Ovary (tissue), 9 donors: ENCODE results near the gene BATF. TPM values are rescaled to one million over a fixed set of nuclear protein-coding genes. Genes with fewer than 3 reads are reported as not detected.

Source experiments
- DNase-seq, 5 donors: peaks; one replicate each; pipeline ENCODE4 v3.0.0-alpha.2; 2019 to 2020
- H3K27ac ChIP-seq, 2 donors: fragments of 200-600 bp; one replicate each; pipeline versions ENCODE4 v1.5.1 to v1.8.0; 2019 to 2022
- H3K27me3 ChIP-seq: fragments of 200-600 bp; one replicate; pipeline ENCODE4 v1.8.0; 2022
- H3K36me3 ChIP-seq: fragments of 200-600 bp; sonication (generic); one replicate; pipeline ENCODE4 v1.5.1; 2019
- H3K4me1 ChIP-seq: one replicate; pipeline ENCODE4 v1.8.1; 2013; ENCODE audit warnings: mild to moderate bottlenecking, moderate library complexity; ENCODE audit not compliant: insufficient read depth
- H3K4me3 ChIP-seq: fragments of 200-600 bp; sonication (generic); one replicate; pipeline ENCODE4 v1.5.1; 2017
- H3K9me3 ChIP-seq, 2 donors: fragments of 200-600 bp in 1 of 2; sonication (generic) in 1 of 2; one replicate each; pipeline versions ENCODE4 v1.5.1 to v1.8.1; 2013 to 2019; ENCODE audit warnings: mild to moderate bottlenecking in 1 of 2, moderate library complexity in 1 of 2
- EP300 ChIP-seq: sonication (generic); formaldehyde crosslinking; IDR thresholded peaks from one replicate; pipeline ENCODE4 v1.6.1; 2017; ENCODE audit warnings: antibody characterized with exemption
- POLR2A ChIP-seq: fragments of 450-650 bp; IDR thresholded peaks from one replicate; pipeline ENCODE4 v1.6.1; 2017; ENCODE audit warnings: antibody characterized with exemption, mild to moderate bottlenecking, moderate library complexity
- WGBS, 3 donors: extraction: QIAGEN DNeasy Blood & Tissue Kit in 1 of 3; methylation state at CpG; one replicate each; pipeline versions ENCODE4 v1.1.5 to v1.1.7; 2013 to 2017; 5-methylcytosine and 5-hydroxymethylcytosine counted together
- intact Hi-C, 4 donors: fragments of 100-400 bp; cut with DNase I; formaldehyde crosslinking; loops; one replicate each; pipeline versions ENCODE4 v1.11.0 to v1.15.1; 2022 to 2023
- polyA plus RNA-seq, 2 donors: library from polyadenylated mRNA; stranded (reverse); fragments of 200-250 nt in 1 of 2; fragments of 350-450 nt in 1 of 2; fragmentation: Illumina TruSeq in 1 of 2; extraction: RNeasy Lipid Tissue Mini Kit (QIAGEN cat#74804) in 1 of 2; gene quantifications; one replicate each; pipeline ENCODE4 v1.2.3, GENCODE V29; 2013 to 2014
- total RNA-seq, 7 donors: library from RNA; depleted of rRNA in 2 of 7; stranded (reverse); fragments of >200 nt in 2 of 7; fragmentation: NEBNext Ultra II Directional in 3 of 7; extraction: Animal tissue kit (Norgen Biotek cat#: 25700) in 3 of 7; gene quantifications; one replicate each; pipeline versions ENCODE4 v1.1.0 to v1.2.4, GENCODE V29; 2016 to 2023
- TF ChIP-seq, protein P1 (sequence below), 3 donors: fragments of 450-650 bp in 2 of 3; fragments of 200-600 bp in 1 of 3; IDR thresholded peaks; one replicate each; pipeline versions ENCODE4 v1.5.1 to v1.8.0; 2016 to 2022; ENCODE audit warnings: antibody characterized with exemption in 3 of 3, mild to moderate bottlenecking in 1 of 3
- donor health status: DM: no; HTN: no; CAD: no; lungs with moderate emphysema.
- donor health status: DM: no; HTN: no; CAD: no.
- donor health status: Bipolar disorder and iron deficiency.
- donor health status: DM: yes; HTN: yes; CAD: no.
- donor health status: DM: no; HTN: no; CAD: no.
- donor health status: DM: yes; HTN: yes; CAD: no.

Gene BATF
- total and polyA plus RNA-seq, 9 donors: 0.45 to 1.7 (median 0.69) TPM

DNA sequence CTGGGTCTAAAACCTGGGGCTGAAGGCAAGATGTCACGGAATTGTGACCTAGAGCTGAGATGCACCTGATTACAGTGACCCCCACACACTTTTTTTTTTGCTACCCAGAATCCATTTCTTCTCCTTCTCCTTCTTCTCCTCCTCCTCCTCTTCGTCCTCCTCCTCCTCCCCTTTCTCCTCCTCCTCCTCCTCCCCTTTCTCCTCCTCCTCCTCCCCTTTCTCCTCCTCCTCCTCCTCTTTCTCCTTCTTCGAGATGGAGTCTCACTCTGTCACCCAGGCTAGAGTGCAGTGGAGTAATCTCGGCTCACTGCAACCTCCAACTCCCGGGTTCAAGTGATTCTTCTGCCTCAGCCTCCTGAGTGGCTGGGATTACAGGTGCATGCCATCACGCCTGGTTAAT lies 36.8 kb downstream of the BATF start:
- DNase-seq: no peak
- 80 to 82% (median 80%) methylated on average over 6 of the region's 6 CpGs for WGBS, 3 donors
- TF ChIP-seq POLR2A: no peak
- TF ChIP-seq, protein P1, sequence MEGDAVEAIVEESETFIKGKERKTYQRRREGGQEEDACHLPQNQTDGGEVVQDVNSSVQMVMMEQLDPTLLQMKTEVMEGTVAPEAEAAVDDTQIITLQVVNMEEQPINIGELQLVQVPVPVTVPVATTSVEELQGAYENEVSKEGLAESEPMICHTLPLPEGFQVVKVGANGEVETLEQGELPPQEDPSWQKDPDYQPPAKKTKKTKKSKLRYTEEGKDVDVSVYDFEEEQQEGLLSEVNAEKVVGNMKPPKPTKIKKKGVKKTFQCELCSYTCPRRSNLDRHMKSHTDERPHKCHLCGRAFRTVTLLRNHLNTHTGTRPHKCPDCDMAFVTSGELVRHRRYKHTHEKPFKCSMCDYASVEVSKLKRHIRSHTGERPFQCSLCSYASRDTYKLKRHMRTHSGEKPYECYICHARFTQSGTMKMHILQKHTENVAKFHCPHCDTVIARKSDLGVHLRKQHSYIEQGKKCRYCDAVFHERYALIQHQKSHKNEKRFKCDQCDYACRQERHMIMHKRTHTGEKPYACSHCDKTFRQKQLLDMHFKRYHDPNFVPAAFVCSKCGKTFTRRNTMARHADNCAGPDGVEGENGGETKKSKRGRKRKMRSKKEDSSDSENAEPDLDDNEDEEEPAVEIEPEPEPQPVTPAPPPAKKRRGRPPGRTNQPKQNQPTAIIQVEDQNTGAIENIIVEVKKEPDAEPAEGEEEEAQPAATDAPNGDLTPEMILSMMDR (IDR thresholded peaks at IDR 0.05): no peak
- no peak for TF ChIP-seq EP300
- Histone ChIP-seq H3K27me3 (no peaks in the 10 kb centered on the region), H3K4me1 (no peaks in the 10 kb centered on the region), H3K36me3 (no peaks in the 10 kb centered on the region), H3K4me3 (no peak overlapping the region), H3K27ac (no peak overlapping the region), H3K9me3 (no peaks in the 10 kb centered on the region)
- intact Hi-C loops: no loop called here

- no peak overlapping the region for H3K27ac ChIP-seq
- no peaks in the 10 kb centered on the region for H3K27me3 ChIP-seq
- TF ChIP-seq, protein P1 (IDR thresholded peaks at IDR 0.05): no peak
- no peak for TF ChIP-seq EP300
- TF ChIP-seq POLR2A: no peak
- H3K9me3 ChIP-seq: no peaks in the 10 kb centered on the region
- no peak overlapping the region for H3K4me3 ChIP-seq
- H3K36me3 ChIP-seq: no peaks in the 10 kb centered on the region
- DNase-seq: no peak
- intact Hi-C loops: no loop called here
- 89 to 94% (median 90%) methylated on average over 6 of the region's 6 CpGs for WGBS, 3 donors
- no peaks in the 10 kb centered on the region for H3K4me1 ChIP-seq
Measured at GRCh38 chr14:75559451-75560222, 37.4 kb downstream of the BATF start.

- intact Hi-C loops: no loop called here
- no peaks in the 10 kb centered on the region for H3K4me1 ChIP-seq
- no peak overlapping the region for H3K27ac ChIP-seq
- no peak overlapping the region for H3K4me3 ChIP-seq
- TF ChIP-seq, protein P1 (IDR thresholded peaks at IDR 0.05): peak in 2 of 3 donors; percentile 34 to 51
- TF ChIP-seq EP300: no peak
- peak; percentile 37 to 68 (median 49) for DNase-seq
- no peaks in the 10 kb centered on the region for H3K27me3 ChIP-seq
- H3K36me3 ChIP-seq: no peaks in the 10 kb centered on the region
- H3K9me3 ChIP-seq: no peaks in the 10 kb centered on the region
- whole genome bisulfite sequencing, 3 donors: 0 to 2% (median 1%) methylated on average over 6 of the region's 6 CpGs
Measured at GRCh38 chr14:75561013-75561432, 38.8 kb downstream of the BATF start.

DNA sequence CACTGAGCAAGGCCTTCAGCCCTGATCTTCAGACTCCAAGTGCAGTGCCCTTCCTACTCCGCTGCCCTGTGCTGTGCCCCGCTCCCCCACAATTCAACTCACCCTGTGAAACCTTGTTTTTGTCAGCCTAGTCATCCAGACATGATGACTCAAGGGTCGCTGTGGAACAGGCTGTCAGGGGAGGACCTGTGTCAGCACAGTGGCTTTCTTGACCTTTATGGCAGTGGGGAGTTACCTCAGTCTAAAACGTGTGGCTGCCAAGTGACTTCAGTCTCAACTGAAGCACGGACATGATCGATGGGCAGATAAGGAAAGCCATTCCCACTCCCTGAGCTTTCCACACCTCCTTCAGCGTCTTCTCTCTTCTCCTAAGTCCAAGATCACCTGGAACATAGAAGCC lies 39.8 kb downstream of the BATF start:
- no peak overlapping the region for H3K27ac ChIP-seq
- H3K27me3 ChIP-seq: no peaks in the 10 kb centered on the region
- WGBS, 3 donors: 52 to 64% (median 62%) methylated on average over 7 of the region's 7 CpGs
- no peaks in the 10 kb centered on the region for H3K36me3 ChIP-seq
- DNase-seq: no peak
- TF ChIP-seq POLR2A: no peak
- TF ChIP-seq, protein P1 (IDR thresholded peaks at IDR 0.05): no peak
- no peak for TF ChIP-seq EP300
- no peaks in the 10 kb centered on the region for H3K4me1 ChIP-seq
- H3K4me3 ChIP-seq: no peak overlapping the region
- no peaks in the 10 kb centered on the region for H3K9me3 ChIP-seq
- intact Hi-C loops: no loop called here
